PC-3 (cell line): ENCODE data around the gene ACVRL1. TPM values are rescaled to one million over a fixed set of nuclear protein-coding genes. Genes with fewer than 3 reads are reported as not detected.

Experiments used
- ATAC-seq: fragments of 200-7000 bp; cut with Tn5 transposase; 2 replicates; pipeline ENCODE4 v1.9.1; 2020; ENCODE audit warnings: mild to moderate bottlenecking, moderate library complexity
- BruUV-seq: library from RNA; stranded (reverse); fragments of 400-500 nt; replicated peaks from 2 replicates; lab custom pipeline; 2021; lab: Mats Ljungman, UMichigan
- CTCF ChIA-PET: fragments of 300-600 bp; sonication (Branson Sonifier 250); formaldehyde crosslinking; loops from one replicate; lab custom pipeline; 2022; ENCODE audit warnings: antibody characterized with exemption; lab: Charles Lee
- POLR2A ChIA-PET: fragments of 300-600 bp; sonication (Branson Sonifier 250); formaldehyde crosslinking; loops from one replicate; lab custom pipeline; 2022; ENCODE audit warnings: antibody characterized with exemption; ENCODE audit not compliant: unreplicated experiment; lab: Charles Lee
- DNase-seq: peaks from one replicate; pipeline ENCODE4 v3.0.0-alpha.2; 2015
- H2AFZ ChIP-seq: fragments of 300-600 bp; sonication (generic); 2 replicates; pipeline ENCODE4 v1.6.0; 2016; ENCODE audit warnings: antibody characterized with exemption, low read length
- H3F3A ChIP-seq: fragments of 300-600 bp; sonication (generic); one replicate; pipeline ENCODE4 v1.6.0; 2017; ENCODE audit warnings: antibody characterized with exemption, low read length, control low read depth, mild to moderate bottlenecking; ENCODE audit not compliant: unreplicated experiment
- H3K27ac ChIP-seq: fragments of 300-600 bp; sonication (generic); 2 replicates; pipeline ENCODE4 v1.5.1; 2016; ENCODE audit warnings: mild to moderate bottlenecking, low read length
- H3K27me3 ChIP-seq: fragments of 300-600 bp; sonication (generic); 2 replicates; pipeline ENCODE4 v1.6.1; 2016; ENCODE audit warnings: low read length, mixed read lengths
- H3K36me3 ChIP-seq: fragments of 300-600 bp; sonication (generic); 2 replicates; pipeline ENCODE4 v1.6.1; 2016; ENCODE audit warnings: low read depth, mixed run types, low read length, mixed read lengths
- H3K4me1 ChIP-seq: fragments of 300-600 bp; sonication (generic); 2 replicates; pipeline ENCODE4 v1.5.1; 2016; ENCODE audit warnings: low read length; ENCODE audit not compliant: insufficient read depth
- H3K4me2 ChIP-seq: fragments of 300-600 bp; sonication (generic); 2 replicates; pipeline ENCODE4 v1.6.0; 2016; ENCODE audit warnings: low read length
- H3K4me3 ChIP-seq: fragments of 300-600 bp; sonication (generic); 2 replicates; pipeline ENCODE4 v1.5.1; 2016; ENCODE audit warnings: mild to moderate bottlenecking, low read length, mixed read lengths
- H3K79me2 ChIP-seq: fragments of 300-600 bp; sonication (generic); 2 replicates; pipeline ENCODE4 v1.6.1; 2017; ENCODE audit warnings: low read length, mixed read lengths
- H3K9ac ChIP-seq: fragments of 300-600 bp; sonication (generic); 2 replicates; pipeline ENCODE4 v1.6.0; 2016; ENCODE audit warnings: mild to moderate bottlenecking, low read length
- H3K9me2 ChIP-seq: fragments of 300-600 bp; sonication (generic); replicated peaks from 2 replicates; pipeline ENCODE4 v1.6.1; 2016; ENCODE audit warnings: mixed run types, low read length, mixed read lengths
- H3K9me3 ChIP-seq: fragments of 300-600 bp; sonication (generic); 2 replicates; pipeline ENCODE4 v1.6.1; 2016; ENCODE audit warnings: low read length, mixed read lengths
- H4K20me1 ChIP-seq: fragments of 300-600 bp; sonication (generic); 2 replicates; pipeline ENCODE4 v1.6.1; 2016; ENCODE audit warnings: low read length, mixed read lengths
- EZH2 ChIP-seq: fragments of 300-600 bp; sonication (generic); IDR thresholded peaks from one replicate; pipeline ENCODE4 v1.6.1; 2017; ENCODE audit warnings: antibody characterized with exemption, mild to moderate bottlenecking, low read length; ENCODE audit not compliant: unreplicated experiment
- EZH2phosphoT487 ChIP-seq: fragments of 300-600 bp; sonication (generic); IDR thresholded peaks from 2 replicates; pipeline ENCODE4 v1.6.1; 2018; ENCODE audit warnings: mild to moderate bottlenecking, antibody characterized with exemption, low read length, borderline replicate concordance
- intact Hi-C: fragments of 100-400 bp; cut with micrococcal nuclease; formaldehyde crosslinking; loops from 2 replicates; pipeline ENCODE4 v1.9.0; 2023
- total RNA-seq: library from RNA; depleted of rRNA; stranded (reverse); fragments of >200 nt; gene quantifications from 2 replicates; pipeline ENCODE4 v1.2.3, GENCODE V29; 2014
- TF ChIP-seq, protein P1 (sequence below): fragments of 300-600 bp; sonication (generic); conservative IDR thresholded peaks from 2 replicates; pipeline ENCODE4 v1.5.1; 2017; ENCODE audit warnings: antibody characterized with exemption, low read depth, mild to moderate bottlenecking, low read length

Gene ACVRL1
- total RNA-seq, 1 experiment from 2014 or later, result not detected

DNA sequence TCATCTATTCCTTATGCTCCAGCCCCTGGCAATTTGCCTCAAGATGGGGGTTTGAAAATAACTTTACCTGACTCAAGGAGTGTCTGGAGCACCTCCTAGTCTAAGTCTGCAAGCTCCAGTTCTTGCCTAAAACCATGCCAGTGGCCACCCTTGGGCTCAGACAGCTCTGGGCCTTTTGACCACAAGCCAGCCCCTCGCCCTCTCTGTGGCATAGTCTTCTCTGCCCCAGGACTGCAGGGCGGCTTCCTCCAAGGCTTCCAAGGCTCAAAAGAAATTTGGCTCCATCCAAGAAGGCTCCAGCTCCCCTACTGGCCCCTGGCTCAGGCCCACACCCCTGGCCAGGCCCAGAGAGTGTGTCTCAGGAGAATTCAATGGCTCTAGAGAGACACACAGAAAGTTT lies 14.8 kb downstream of the ACVRL1 start:
- Histone ChIP-seq H3K4me2 (no peak overlapping the region), H3F3A (no peaks in the 10 kb centered on the region), H3K79me2 (no peaks in the 10 kb centered on the region), H3K27me3 (no peaks in the 10 kb centered on the region), H3K9me2 (no peaks in the 10 kb centered on the region), H3K4me1 (peaks cover 5% of the 10 kb centered on the region; the same call in 1 of the 2 replicates), H2AFZ (no peak overlapping the region), H3K27ac (no peak overlapping the region), H3K9ac (no peak overlapping the region), H3K4me3 (no peak overlapping the region), H4K20me1 (no peaks in the 10 kb centered on the region), H3K9me3 (no peaks in the 10 kb centered on the region), H3K36me3 (no peaks in the 10 kb centered on the region)
- no peak for ATAC-seq
- no peak for DNase-seq
- BruUV-seq, result no TSS peak
- intact Hi-C loops, result no loop called here
- ChIA-PET POLR2A (no interaction called here), CTCF (no interaction called here)
- TF ChIP-seq, protein P1, sequence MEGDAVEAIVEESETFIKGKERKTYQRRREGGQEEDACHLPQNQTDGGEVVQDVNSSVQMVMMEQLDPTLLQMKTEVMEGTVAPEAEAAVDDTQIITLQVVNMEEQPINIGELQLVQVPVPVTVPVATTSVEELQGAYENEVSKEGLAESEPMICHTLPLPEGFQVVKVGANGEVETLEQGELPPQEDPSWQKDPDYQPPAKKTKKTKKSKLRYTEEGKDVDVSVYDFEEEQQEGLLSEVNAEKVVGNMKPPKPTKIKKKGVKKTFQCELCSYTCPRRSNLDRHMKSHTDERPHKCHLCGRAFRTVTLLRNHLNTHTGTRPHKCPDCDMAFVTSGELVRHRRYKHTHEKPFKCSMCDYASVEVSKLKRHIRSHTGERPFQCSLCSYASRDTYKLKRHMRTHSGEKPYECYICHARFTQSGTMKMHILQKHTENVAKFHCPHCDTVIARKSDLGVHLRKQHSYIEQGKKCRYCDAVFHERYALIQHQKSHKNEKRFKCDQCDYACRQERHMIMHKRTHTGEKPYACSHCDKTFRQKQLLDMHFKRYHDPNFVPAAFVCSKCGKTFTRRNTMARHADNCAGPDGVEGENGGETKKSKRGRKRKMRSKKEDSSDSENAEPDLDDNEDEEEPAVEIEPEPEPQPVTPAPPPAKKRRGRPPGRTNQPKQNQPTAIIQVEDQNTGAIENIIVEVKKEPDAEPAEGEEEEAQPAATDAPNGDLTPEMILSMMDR, result no peak
- TF ChIP-seq EZH2 (no peak), EZH2phosphoT487 (no peak)

DNA sequence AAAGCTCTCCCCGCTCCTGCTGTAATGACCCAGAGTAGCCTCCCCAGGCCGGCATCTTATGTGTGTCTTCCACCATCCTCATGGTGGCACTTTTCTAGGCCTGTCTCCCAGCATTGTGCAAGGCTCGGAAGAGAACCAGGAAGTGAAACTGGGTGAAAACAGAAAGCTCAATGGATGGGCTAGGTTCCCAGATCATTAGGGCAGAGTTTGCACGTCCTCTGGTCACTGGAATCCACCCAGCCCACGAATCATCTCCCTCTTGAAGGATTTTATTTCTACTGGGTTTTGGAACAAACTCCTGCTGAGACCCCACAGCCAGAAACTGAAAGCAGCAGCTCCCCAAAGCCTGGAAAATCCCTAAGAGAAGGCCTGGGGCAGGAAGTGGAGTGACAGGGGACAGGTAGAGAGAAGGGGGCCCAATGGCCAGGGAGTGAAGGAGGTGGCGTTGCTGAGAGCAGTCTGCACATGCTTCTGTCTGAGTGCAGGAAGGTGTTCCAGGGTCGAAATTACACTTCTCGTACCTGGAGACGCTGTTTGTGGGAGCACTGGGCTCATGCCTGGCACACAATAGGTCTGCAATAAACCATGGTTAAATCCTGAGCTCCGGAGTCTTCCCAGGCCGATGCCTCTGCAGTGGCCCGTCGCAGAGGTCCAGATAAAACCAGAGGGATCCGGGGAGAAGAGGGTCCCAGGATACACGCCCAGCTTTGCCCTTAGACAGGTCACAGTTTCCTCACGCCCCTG lies 15.6 kb downstream of the ACVRL1 start:
- ATAC-seq (peak; percentile 33), DNase-seq (peak; percentile 35)
- Histone ChIP-seq H3K4me1 (peaks cover 5% of the 10 kb centered on the region; the same call in 1 of the 2 replicates), H3K4me3 (no peak overlapping the region), H3K9me3 (no peaks in the 10 kb centered on the region), H3K27ac (no peak overlapping the region), H3F3A (no peaks in the 10 kb centered on the region), H4K20me1 (no peaks in the 10 kb centered on the region), H2AFZ (peak overlapping the region; percentile 70), H3K9ac (no peak overlapping the region), H3K4me2 (0 out of 2 replicates have a peak overlapping the region, but pooled peaks have one; percentile 26), H3K36me3 (no peaks in the 10 kb centered on the region), H3K9me2 (no peaks in the 10 kb centered on the region), H3K79me2 (no peaks in the 10 kb centered on the region), H3K27me3 (no peaks in the 10 kb centered on the region)
- TF ChIP-seq EZH2phosphoT487 (no peak), EZH2 (no peak)
- TF ChIP-seq, protein P1, result no peak
- ChIA-PET CTCF (interaction anchor here (0.6 kb wide), 1 partner anchor 64 kb away, joined by 5 read pairs; no protein-coding TSS in a partner anchor), POLR2A (no interaction called here)
- no TSS peak for BruUV-seq
- intact Hi-C loops, result no loop called here
